RWPE1 (cell line): ENCODE measurements around the gene EPS15.

Source experiments
- CTCF ChIA-PET: fragments of 350-600 bp; sonication (Branson Sonifier 250); formaldehyde crosslinking; extraction: SDS; loops from one replicate; lab custom pipeline; 2021; lab: Yijun Ruan, JAX
- POLR2A ChIA-PET: fragments of 400-600 bp; formaldehyde crosslinking; extraction: SDS; loops from one replicate; lab custom pipeline; 2020; ENCODE audit warnings: antibody characterized with exemption; ENCODE audit not compliant: low non-redundant PET; lab: Yijun Ruan, JAX
- DNase-seq: peaks from one replicate; pipeline ENCODE4 v3.0.0; 2012; ENCODE audit warnings: low spot score
- H3K27ac ChIP-seq: fragments of 450-650 bp; 2 replicates; pipeline ENCODE4 v1.5.1; 2017
- TF ChIP-seq, protein P1 (sequence below): fragments of 450-650 bp; conservative IDR thresholded peaks from 2 replicates; pipeline ENCODE4 v1.5.1; 2017; ENCODE audit warnings: low read depth, mild to moderate bottlenecking

Gene EPS15

DNA sequence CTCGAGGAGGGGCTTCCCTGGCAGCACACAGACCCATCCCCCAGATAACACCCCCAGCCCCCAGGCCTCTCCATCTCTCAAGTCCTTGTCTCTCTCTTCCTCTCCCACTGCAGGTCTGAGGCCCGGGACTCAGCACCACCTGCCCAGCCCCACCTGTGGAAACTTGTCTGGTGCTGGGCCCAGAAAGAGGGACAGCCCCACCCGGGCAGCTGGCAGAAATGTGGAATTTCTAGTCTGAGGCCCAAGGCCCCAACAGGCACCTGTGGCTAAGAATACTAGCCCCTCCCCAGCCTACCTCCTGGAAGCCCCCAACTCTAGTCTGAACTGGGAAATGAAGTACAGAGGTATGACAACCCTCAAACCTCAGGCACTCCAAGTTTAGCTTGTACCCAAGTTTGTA, 204.1 kb downstream of the EPS15 start:
- ChIA-PET CTCF (interaction anchor here (0.6 to 1.4 kb wide), 3 partner anchors 10 to 26 kb away, joined by 3 to 6 read pairs (median 3); no protein-coding TSS in a partner anchor), POLR2A (no interaction called here)
- H3K27ac ChIP-seq, result peak overlapping the region; percentile 86
- peak; percentile 36 for DNase-seq
- TF ChIP-seq, protein P1, sequence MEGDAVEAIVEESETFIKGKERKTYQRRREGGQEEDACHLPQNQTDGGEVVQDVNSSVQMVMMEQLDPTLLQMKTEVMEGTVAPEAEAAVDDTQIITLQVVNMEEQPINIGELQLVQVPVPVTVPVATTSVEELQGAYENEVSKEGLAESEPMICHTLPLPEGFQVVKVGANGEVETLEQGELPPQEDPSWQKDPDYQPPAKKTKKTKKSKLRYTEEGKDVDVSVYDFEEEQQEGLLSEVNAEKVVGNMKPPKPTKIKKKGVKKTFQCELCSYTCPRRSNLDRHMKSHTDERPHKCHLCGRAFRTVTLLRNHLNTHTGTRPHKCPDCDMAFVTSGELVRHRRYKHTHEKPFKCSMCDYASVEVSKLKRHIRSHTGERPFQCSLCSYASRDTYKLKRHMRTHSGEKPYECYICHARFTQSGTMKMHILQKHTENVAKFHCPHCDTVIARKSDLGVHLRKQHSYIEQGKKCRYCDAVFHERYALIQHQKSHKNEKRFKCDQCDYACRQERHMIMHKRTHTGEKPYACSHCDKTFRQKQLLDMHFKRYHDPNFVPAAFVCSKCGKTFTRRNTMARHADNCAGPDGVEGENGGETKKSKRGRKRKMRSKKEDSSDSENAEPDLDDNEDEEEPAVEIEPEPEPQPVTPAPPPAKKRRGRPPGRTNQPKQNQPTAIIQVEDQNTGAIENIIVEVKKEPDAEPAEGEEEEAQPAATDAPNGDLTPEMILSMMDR, result no peak

- CTCF ChIA-PET, result interaction anchor here (1.4 kb wide), 1 partner anchor 17 kb away, joined by 6 read pairs; no protein-coding TSS in a partner anchor
- POLR2A ChIA-PET, result no interaction called here
- H3K27ac ChIP-seq, result peak overlapping the region; percentile 86
- TF ChIP-seq, protein P1, result no peak
- DNase-seq, result peak; percentile 78
These were observed 204.9 kb downstream of the EPS15 start for GRCh38 chr1:51313961-51314777.

GRCh38 chr1:51313268-51313852, 205.7 kb downstream of the EPS15 start:
- CTCF ChIA-PET, result no interaction called here
- POLR2A ChIA-PET, result no interaction called here
- TF ChIP-seq, protein P1, result no peak
- DNase-seq, result no peak
- peak overlapping the region; percentile 86 for H3K27ac ChIP-seq

- TF ChIP-seq, protein P1, result no peak
- DNase-seq, result no peak
- no peak overlapping the region for H3K27ac ChIP-seq
- ChIA-PET CTCF (interaction anchor here (2.5 kb wide), 1 partner anchor 16 kb away, joined by 7 read pairs; no protein-coding TSS in a partner anchor), POLR2A (no interaction called here)
These were observed 206.3 kb downstream of the EPS15 start for GRCh38 chr1:51312718-51313117.

DNA sequence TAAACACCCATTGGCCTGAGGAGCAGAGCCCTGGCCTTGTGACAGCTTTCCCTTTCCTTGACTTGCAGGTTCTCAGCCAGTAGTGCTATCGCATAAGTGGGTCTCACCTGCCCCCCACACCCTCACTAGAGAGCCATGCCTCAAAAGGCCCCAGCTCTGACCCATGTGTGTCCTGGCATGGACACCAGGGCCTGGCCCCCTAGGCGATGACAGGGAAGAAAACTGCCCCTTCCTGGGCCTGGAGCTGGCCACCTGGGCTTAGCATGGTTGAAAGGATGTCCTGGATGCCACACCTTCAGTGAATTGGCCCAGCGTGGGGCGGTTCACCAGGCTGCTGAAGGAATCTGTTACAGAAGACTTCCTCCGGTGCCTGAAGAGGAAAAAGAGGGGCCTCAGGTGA, 207.2 kb downstream of the EPS15 start:
- TF ChIP-seq, protein P1, result no peak
- ChIA-PET POLR2A (no interaction called here), CTCF (interaction anchor here (0.9 to 2.5 kb wide), 2 partner anchors 15 to 223 kb away, joined by 3 to 7 read pairs; no protein-coding TSS in a partner anchor)
- DNase-seq, result no peak
- H3K27ac ChIP-seq, result no peak overlapping the region

DNA sequence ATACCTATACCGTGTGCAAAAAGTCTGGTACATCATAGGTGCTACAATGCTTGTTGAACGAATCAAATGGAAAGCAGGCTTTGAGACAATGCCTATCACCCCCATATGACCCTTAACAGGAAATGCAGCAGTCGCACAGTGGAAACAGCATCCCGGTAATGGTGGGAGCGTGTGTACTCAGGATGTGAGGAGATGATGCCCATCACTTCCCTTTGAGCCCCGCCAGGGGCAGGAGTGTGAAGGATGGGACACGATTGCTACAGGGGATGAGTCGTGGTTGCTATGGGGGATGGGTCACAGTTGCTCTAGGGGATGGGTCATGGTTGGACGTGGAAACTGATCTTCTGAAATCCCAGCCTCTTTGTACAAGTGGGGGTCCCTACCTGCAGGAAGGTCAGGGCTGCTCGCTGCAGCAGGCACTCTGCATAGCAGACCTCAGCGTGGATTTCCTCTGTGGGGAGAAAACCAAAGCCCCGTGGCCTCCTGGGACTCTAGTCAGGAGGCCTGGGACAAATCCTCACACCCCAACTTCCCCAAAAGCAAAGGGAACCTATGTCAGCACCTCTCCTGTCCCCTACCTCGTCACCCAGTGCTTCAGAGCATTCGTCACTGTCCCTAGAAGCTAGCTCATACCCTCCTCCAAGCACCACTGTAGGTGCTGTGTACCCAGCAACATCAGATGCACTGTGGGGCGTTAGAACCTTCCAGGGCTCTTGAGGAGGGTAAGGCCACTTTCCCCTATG, 208.0 kb downstream of the EPS15 start:
- ChIA-PET CTCF (interaction anchor here (0.9 to 2.5 kb wide), 2 partner anchors 14 to 224 kb away, joined by 3 to 7 read pairs; no protein-coding TSS in a partner anchor), POLR2A (no interaction called here)
- TF ChIP-seq, protein P1, result no peak
- H3K27ac ChIP-seq, result no peak overlapping the region
- DNase-seq, result no peak
